ENCODE results near the gene MGAT3. TPM values are rescaled to one million over a fixed set of nuclear protein-coding genes. Genes with fewer than 3 reads are reported as not detected.

MGAT3 gene
- total and polyA plus RNA-seq, 2 of the 8 experiments (the other 6 are each of a cell fraction or from before 2014, with no cell fraction given): 4.3 to 9.2 TPM

- H3K4me3 ChIP-seq (ENCODE audit: extremely low read depth in 1 of 4, insufficient read depth in 2 of 4, low read depth in 3 of 4, low read length in 4 of 4): peak overlapping the region in 1 of 4 experiments; percentile 47; a peak in 4 of 8 replicates
- DNase-seq (ENCODE audit: low read depth in 1 of 2, low spot score in 2 of 2) (no peak), FAIRE-seq (no peak)
- H4K20me1 ChIP-seq (replicated peaks in 1 of 2; ENCODE audit: control insufficient read depth in 1 of 2, insufficient read depth in 2 of 2, low read length in 2 of 2): no peaks in the 10 kb centered on the region
- peaks cover 0 to 8% (median 6%) of the 10 kb centered on the region in 4 experiments; a peak in 3 of 7 replicates for H3K4me1 ChIP-seq (replicated peaks in 1 of 4; ENCODE audit: control insufficient read depth in 3 of 4, insufficient read depth in 4 of 4, low read length in 3 of 4)
- H2AFZ ChIP-seq (ENCODE audit: low read length): no peak overlapping the region
- H3K18ac ChIP-seq (ENCODE audit: extremely low read depth, low read length): peak overlapping the region; percentile 55; the same call in 1 of the 2 replicates
- H3K56ac ChIP-seq (replicated peaks; ENCODE audit: insufficient read length, low read depth, low read length): no peak overlapping the region
- ChIA-PET CTCF (ENCODE audit: partially characterized antibody) (interaction anchor here (0.8 to 4.3 kb wide), 16 partner anchors 7 to 97 kb away, joined by 3 to 32 read pairs (median 5); partner anchors contain the start of gene TAB1), POLR2A (ENCODE audit: partially characterized antibody) (interaction anchor here (1.0 to 3.7 kb wide), 5 partner anchors 9 to 126 kb away, joined by 3 to 35 read pairs (median 6); partner anchors contain the start of genes RPL3 and TAB1)
- no peak overlapping the region for H4K5ac ChIP-seq (ENCODE audit: insufficient read length, low read depth, low read length)
- H3K4me2 ChIP-seq (ENCODE audit: insufficient read depth in 1 of 2, low read depth in 2 of 2, low read length in 2 of 2): peak overlapping the region; percentile 50 to 65
- H2BK15ac ChIP-seq (ENCODE audit: low read length): 0 out of 2 replicates have a peak overlapping the region, but pooled peaks have one; percentile 46
- no peaks in the 10 kb centered on the region for H3K36me3 ChIP-seq (ENCODE audit: control insufficient read depth in 2 of 4, insufficient read depth in 4 of 4, low read length in 3 of 4)
- H3K9ac ChIP-seq (replicated peaks in 1 of 4; ENCODE audit: extremely low read depth in 1 of 4, low read depth in 3 of 4, low read length in 3 of 4): no peak overlapping the region; a peak in 1 of 7 replicates
- H3K79me2 ChIP-seq (ENCODE audit: control insufficient read depth in 1 of 2, insufficient read depth in 2 of 2, low read length in 2 of 2): no peaks in the 10 kb centered on the region
- TF ChIP-seq HDAC2 (IDR thresholded peaks at IDR 0.05; ENCODE audit: borderline replicate concordance in 1 of 2, low read depth in 2 of 2, low read length in 2 of 2) (no peak), CBX5 (IDR thresholded peaks at IDR 0.05; ENCODE audit: low read depth, low read length) (no peak), SP4 (IDR thresholded peaks at IDR 0.05; ENCODE audit: low read length) (no peak), RAD21 (IDR thresholded peaks at IDR 0.05 in 1 of 2, conservative IDR thresholded peaks at IDR 0.05 in 1 of 2; ENCODE audit: low read depth in 2 of 2, low read length in 2 of 2) (no peak), RXRA (IDR thresholded peaks at IDR 0.05; ENCODE audit: insufficient read depth, low read depth, low read length) (no peak)
- peak overlapping the region; percentile 42 for H4K91ac ChIP-seq (replicated peaks; ENCODE audit: insufficient read length, low read length)
- no peaks in the 10 kb centered on the region for H3K79me1 ChIP-seq (ENCODE audit: low read depth, low read length)
- H3K14ac ChIP-seq (ENCODE audit: insufficient read length): no peak overlapping the region
- 0 out of 2 replicates have a peak overlapping the region, but pooled peaks have one; percentile 39 for H2AK5ac ChIP-seq (ENCODE audit: low read depth, low read length)
- H3K27me3 ChIP-seq (replicated peaks in 1 of 4; ENCODE audit: control insufficient read depth in 3 of 4, extremely low read depth in 1 of 4, insufficient read depth in 3 of 4, low read length in 3 of 4): peaks cover 0 to 3% (median 1%) of the 10 kb centered on the region in 4 experiments; a peak in 2 of 7 replicates
- no peak overlapping the region for H3K4ac ChIP-seq (replicated peaks; ENCODE audit: insufficient read length, low read depth, low read length)
- no peak overlapping the region for H3K23ac ChIP-seq (ENCODE audit: insufficient read length)
- H2BK20ac ChIP-seq (ENCODE audit: low read length): peak overlapping the region; percentile 61; the same call in 1 of the 2 replicates
- H3K9me3 ChIP-seq (ENCODE audit: insufficient read depth in 2 of 2, low read depth in 1 of 2, low read length in 1 of 2): no peaks in the 10 kb centered on the region
- WGBS, 2 experiments (ENCODE audit: extremely low coverage in 1 of 2, insufficient coverage in 1 of 2, insufficient read length in 1 of 2, insufficient replicate concordance in 2 of 2, low coverage in 1 of 2, low lambda C conversion rate in 2 of 2, missing lambda C conversion rate in 1 of 2): 69% methylated on average over 14 of the region's 16 CpGs; no CpG with 5 or more reads in 1 of the 2 experiments
- peaks cover 4% of the 10 kb centered on the region; the same call in 1 of the 2 replicates for H3K23me2 ChIP-seq (ENCODE audit: low read depth, low read length)
- H2BK120ac ChIP-seq (replicated peaks; ENCODE audit: low read depth, low read length): no peak overlapping the region
- H2BK5ac ChIP-seq (ENCODE audit: low read depth, low read length): peak overlapping the region; percentile 78; the same call in 1 of the 2 replicates
- H3K27ac ChIP-seq (ENCODE audit: low read depth, low read length): no peak overlapping the region
- H4K8ac ChIP-seq (ENCODE audit: extremely low read depth, insufficient read depth, low read length): no peak overlapping the region
- H2BK12ac ChIP-seq (ENCODE audit: low read depth, low read length): peak overlapping the region; percentile 75; the same call in 1 of the 2 replicates
These were observed 18.8 kb upstream of the MGAT3 start for GRCh38 chr22:39437791-39438704.

Measured in H1 (cell line).